Lung (tissue), 12 donors: ENCODE results near the gene PIGC. TPM values are rescaled to one million over a fixed set of nuclear protein-coding genes. Genes with fewer than 3 reads are reported as not detected.

ENCODE experiments used
- ATAC-seq: fragments of 200-7000 bp; cut with Tn5 transposase; one replicate; pipeline ENCODE4 v1.9.1; 2020; ENCODE audit warnings: moderate number of reproducible peaks; ENCODE audit not compliant: insufficient read depth, low FRiP score
- DNase-seq, 3 donors: peaks; one replicate each; pipeline ENCODE4 v3.0.0-alpha.2; 2013 to 2017
- H3K27ac ChIP-seq, 2 donors: one replicate each; pipeline ENCODE4 v1.5.1; 2013; ENCODE audit warnings: mild to moderate bottlenecking in 2 of 2, moderate library complexity in 2 of 2, control low read depth in 1 of 2, inconsistent platforms in 1 of 2, low read depth in 1 of 2, low read length in 1 of 2
- H3K27me3 ChIP-seq, 3 donors: one replicate each; pipeline ENCODE4 v1.5.1; 2013; ENCODE audit warnings: low read length in 2 of 3; ENCODE audit not compliant: control insufficient read depth in 3 of 3, insufficient read depth in 3 of 3
- H3K36me3 ChIP-seq, 4 donors: one replicate each; pipeline ENCODE4 v1.5.1; 2013; ENCODE audit warnings: low read length in 4 of 4, mild to moderate bottlenecking in 1 of 4, moderate library complexity in 1 of 4; ENCODE audit not compliant: control insufficient read depth in 4 of 4, insufficient read depth in 4 of 4
- H3K4me1 ChIP-seq, 5 donors: one replicate each; pipeline ENCODE4 v1.5.1; 2013; ENCODE audit warnings: low read length in 5 of 5, mild to moderate bottlenecking in 2 of 5, moderate library complexity in 1 of 5; ENCODE audit not compliant: control insufficient read depth in 5 of 5, insufficient read depth in 5 of 5
- H3K4me3 ChIP-seq: one replicate; pipeline ENCODE4 v1.5.1; 2013; ENCODE audit warnings: mild to moderate bottlenecking, control low read depth, moderate library complexity
- H3K9ac ChIP-seq, 2 donors: one replicate each; pipeline ENCODE4 v1.5.1; 2013; ENCODE audit warnings: low read length in 2 of 2, control low read depth in 1 of 2; ENCODE audit not compliant: insufficient read depth in 1 of 2
- H3K9me3 ChIP-seq, 4 donors: one replicate each; pipeline ENCODE4 v1.5.1; 2013; ENCODE audit warnings: low read length in 3 of 4, mild to moderate bottlenecking in 1 of 4, moderate library complexity in 1 of 4; ENCODE audit not compliant: control insufficient read depth in 4 of 4, insufficient read depth in 3 of 4
- WGBS, 2 donors: extraction: QIAGEN DNeasy Blood & Tissue Kit; methylation state at CpG; one replicate each; pipeline ENCODE4 v1.1.7; 2013; 5-methylcytosine and 5-hydroxymethylcytosine counted together
- polyA plus RNA-seq, 2 donors: library from polyadenylated mRNA; stranded (reverse); fragments of 200-250 nt; gene quantifications; one replicate each; pipeline ENCODE4 v1.2.1, GENCODE V29; 2013
- total RNA-seq, 2 donors: library from RNA; depleted of rRNA in 1 of 2; stranded (reverse); fragments of >200 nt in 1 of 2; gene quantifications; one replicate each; pipeline ENCODE4 v1.2.1, GENCODE V29; 2014 to 2021
- TF ChIP-seq, protein P1 (sequence below): IDR thresholded peaks from 2 replicates; pipeline ENCODE4 v1.5.1; 2012; ENCODE audit warnings: mild to moderate bottlenecking; ENCODE audit errors: control extremely low read depth, extremely low read depth
- donor health status: control.
- donor health status: control.
- donor health status: Bipolar disorder and iron deficiency.
- donor health status: healthy.
- donor health status: DM: yes; HTN: yes; CAD: no.

Gene PIGC
- total and polyA plus RNA-seq, 4 donors, result 17.9 to 26.1 (median 20.9) TPM

DNA sequence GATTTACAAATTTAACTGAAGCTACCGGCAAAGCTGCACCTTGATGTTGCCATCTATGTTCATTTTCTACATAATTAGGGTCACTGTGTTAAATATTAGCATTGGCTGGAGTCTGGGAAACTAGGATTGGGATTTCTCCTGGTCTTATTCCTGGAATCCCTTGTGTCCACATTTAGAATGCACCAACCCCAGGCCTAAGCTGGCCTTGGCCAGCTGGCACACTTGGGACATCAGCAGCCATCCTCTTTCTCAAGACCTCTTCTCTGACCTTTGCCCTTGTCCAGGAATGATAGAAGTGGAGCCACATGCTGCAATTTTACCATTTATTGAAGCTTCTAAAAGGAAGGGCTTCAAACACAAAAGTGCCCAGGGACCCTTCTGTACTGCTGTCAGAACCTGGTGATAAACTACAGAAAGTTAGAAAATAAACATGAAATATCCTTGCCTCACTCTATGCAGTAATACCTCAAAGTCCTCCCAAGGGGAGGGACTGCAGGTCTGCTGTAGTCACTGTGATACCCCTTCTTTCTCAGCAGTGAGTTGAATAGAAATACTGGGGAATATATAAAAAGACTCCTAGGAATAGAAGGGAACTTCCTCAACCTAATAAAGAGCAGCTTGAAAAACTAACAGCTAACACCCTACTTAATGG, 13.7 kb upstream of the PIGC start:
- WGBS, 2 donors, result 81 to 90% methylated on average over 1 of the region's 1 CpG
- TF ChIP-seq, protein P1, sequence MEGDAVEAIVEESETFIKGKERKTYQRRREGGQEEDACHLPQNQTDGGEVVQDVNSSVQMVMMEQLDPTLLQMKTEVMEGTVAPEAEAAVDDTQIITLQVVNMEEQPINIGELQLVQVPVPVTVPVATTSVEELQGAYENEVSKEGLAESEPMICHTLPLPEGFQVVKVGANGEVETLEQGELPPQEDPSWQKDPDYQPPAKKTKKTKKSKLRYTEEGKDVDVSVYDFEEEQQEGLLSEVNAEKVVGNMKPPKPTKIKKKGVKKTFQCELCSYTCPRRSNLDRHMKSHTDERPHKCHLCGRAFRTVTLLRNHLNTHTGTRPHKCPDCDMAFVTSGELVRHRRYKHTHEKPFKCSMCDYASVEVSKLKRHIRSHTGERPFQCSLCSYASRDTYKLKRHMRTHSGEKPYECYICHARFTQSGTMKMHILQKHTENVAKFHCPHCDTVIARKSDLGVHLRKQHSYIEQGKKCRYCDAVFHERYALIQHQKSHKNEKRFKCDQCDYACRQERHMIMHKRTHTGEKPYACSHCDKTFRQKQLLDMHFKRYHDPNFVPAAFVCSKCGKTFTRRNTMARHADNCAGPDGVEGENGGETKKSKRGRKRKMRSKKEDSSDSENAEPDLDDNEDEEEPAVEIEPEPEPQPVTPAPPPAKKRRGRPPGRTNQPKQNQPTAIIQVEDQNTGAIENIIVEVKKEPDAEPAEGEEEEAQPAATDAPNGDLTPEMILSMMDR, result no peak
- Histone ChIP-seq H3K27ac (no peak overlapping the region), H3K4me1 (peaks cover 0 to 5% (median 0%) of the 10 kb centered on the region in 5 donors), H3K27me3 (no peaks in the 10 kb centered on the region), H3K9me3 (no peaks in the 10 kb centered on the region), H3K4me3 (no peak overlapping the region), H3K36me3 (no peaks in the 10 kb centered on the region), H3K9ac (no peak overlapping the region)
- DNase-seq, result no peak
- no peak for ATAC-seq

DNA sequence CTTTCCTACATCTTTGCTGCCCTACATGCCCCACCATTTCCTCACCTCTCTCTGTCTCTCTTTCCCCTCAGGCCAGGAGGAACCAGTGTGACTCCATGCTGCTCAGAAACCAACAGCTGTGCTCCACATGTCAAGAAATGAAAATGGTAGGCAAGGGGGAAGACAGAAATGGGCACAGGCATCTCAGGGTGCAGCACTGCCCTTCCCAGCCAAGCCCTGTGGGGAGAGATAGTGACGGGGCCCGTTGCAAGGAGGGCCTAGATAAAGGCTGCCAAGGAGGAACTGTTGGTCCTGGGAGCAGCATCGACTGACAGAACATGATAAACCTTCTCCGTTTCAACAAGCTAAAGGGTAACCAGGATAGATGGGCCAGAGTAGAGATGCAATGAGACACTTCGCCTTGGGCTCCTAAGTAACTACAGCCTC, 12.5 kb upstream of the PIGC start:
- no peak overlapping the region for H3K4me3 ChIP-seq
- H3K9ac ChIP-seq, result no peak overlapping the region
- ATAC-seq, result no peak
- H3K9me3 ChIP-seq, result no peaks in the 10 kb centered on the region
- TF ChIP-seq, protein P1, result no peak
- H3K27me3 ChIP-seq, result no peaks in the 10 kb centered on the region
- DNase-seq, result no peak
- H3K27ac ChIP-seq, result no peak overlapping the region
- peaks cover 0 to 5% (median 0%) of the 10 kb centered on the region in 5 donors for H3K4me1 ChIP-seq
- no peaks in the 10 kb centered on the region for H3K36me3 ChIP-seq
- WGBS, 2 donors, result 95 to 99% methylated on average over 5 of the region's 5 CpGs

DNA sequence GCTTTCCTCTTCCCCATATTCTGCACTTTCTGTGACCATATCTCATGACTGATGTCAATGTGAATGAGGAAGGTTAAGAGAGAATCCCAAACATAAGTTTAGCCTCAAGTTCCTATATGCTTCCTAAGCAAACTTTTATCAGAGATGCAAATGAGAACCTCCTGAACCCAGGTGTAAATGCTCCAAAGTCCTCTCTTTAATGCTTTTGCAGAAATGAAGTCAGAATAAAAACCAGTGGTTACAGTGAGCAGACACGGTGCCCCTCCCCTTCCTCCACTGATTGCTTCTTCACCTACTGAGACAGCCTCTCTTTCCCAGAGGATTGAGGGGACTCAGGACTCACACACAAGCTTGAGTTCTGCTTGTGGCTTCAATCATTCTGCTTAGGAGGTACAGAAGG, 11.6 kb upstream of the PIGC start:
- Histone ChIP-seq H3K9ac (no peak overlapping the region), H3K27me3 (no peaks in the 10 kb centered on the region), H3K4me3 (no peak overlapping the region), H3K27ac (no peak overlapping the region), H3K9me3 (no peaks in the 10 kb centered on the region), H3K36me3 (no peaks in the 10 kb centered on the region), H3K4me1 (peaks cover 0 to 2% (median 0%) of the 10 kb centered on the region in 5 donors)
- TF ChIP-seq, protein P1, result no peak
- ATAC-seq (no peak), DNase-seq (no peak)
- WGBS, 2 donors, result 74 to 82% methylated on average over 1 of the region's 1 CpG

DNA sequence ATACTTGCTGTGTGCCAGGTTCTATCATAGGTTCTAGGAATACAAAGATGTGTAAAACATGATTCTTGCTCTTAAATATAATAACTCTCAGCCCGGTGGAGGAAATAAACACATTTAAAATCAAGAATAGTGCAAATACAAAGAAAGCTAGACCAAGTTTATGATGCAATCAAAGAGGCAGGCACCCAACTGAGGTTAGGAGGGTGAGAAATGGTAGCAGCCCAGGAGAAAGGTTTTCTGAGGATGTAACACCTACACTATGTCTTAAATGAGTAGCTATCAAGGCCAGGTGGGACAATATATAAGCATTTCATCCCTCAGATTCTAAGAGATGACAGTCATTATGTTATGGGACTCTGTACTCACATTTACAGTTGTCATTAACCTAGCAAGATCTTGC, 9.7 kb upstream of the PIGC start:
- no peak for DNase-seq
- no peak overlapping the region for H3K4me3 ChIP-seq
- no peak overlapping the region for H3K27ac ChIP-seq
- H3K27me3 ChIP-seq, result no peaks in the 10 kb centered on the region
- TF ChIP-seq, protein P1, result no peak
- H3K9ac ChIP-seq, result no peak overlapping the region
- H3K36me3 ChIP-seq, result no peaks in the 10 kb centered on the region
- WGBS, 2 donors, result 70 to 80% methylated on average over 1 of the region's 1 CpG
- H3K9me3 ChIP-seq, result no peaks in the 10 kb centered on the region
- H3K4me1 ChIP-seq, result peaks cover 0 to 6% (median 3%) of the 10 kb centered on the region in 5 donors
- no peak for ATAC-seq
